Natural killer cell (primary cell): ENCODE measurements around the gene DSTYK. TPM values are rescaled to one million over a fixed set of nuclear protein-coding genes. Genes with fewer than 3 reads are reported as not detected.
A peak's percentile ranks its signal among the peaks of the same experiment; 100 is the strongest.

Experiments used
- ATAC-seq, 3 donors: fragments of 150-1000 bp in 2 of 3; fragments of 200-7000 bp in 1 of 3; cut with Tn5 transposase; 1 replicate in 1 of 3; 2 replicates in 2 of 3; pipeline ENCODE4 v1.10.0; 2021; ENCODE audit warnings: mild to moderate bottlenecking in 2 of 3, moderate library complexity in 2 of 3
- DNase-seq, 2 donors: peaks; one replicate each; pipeline versions ENCODE4 v3.0.0 to v3.0.0-alpha.2; 2013 to 2021; ENCODE audit warnings: mixed read lengths in 1 of 2
- H3K27ac ChIP-seq: one replicate; pipeline ENCODE4 v1.5.1; 2013; ENCODE audit warnings: mild to moderate bottlenecking, low read length
- H3K27me3 ChIP-seq: one replicate; pipeline ENCODE4 v1.6.1; 2013; ENCODE audit warnings: low read length; ENCODE audit not compliant: control insufficient read depth, insufficient read depth
- H3K36me3 ChIP-seq: one replicate; pipeline ENCODE4 v1.6.1; 2013; ENCODE audit warnings: low read length; ENCODE audit not compliant: control insufficient read depth, insufficient read depth
- H3K4me1 ChIP-seq: one replicate; pipeline ENCODE4 v1.6.1; 2013; ENCODE audit warnings: low read length; ENCODE audit not compliant: control insufficient read depth, insufficient read depth
- H3K4me3 ChIP-seq: one replicate; pipeline ENCODE4 v1.5.1; 2013; ENCODE audit warnings: low read length
- H3K9me3 ChIP-seq: one replicate; pipeline ENCODE4 v1.6.1; 2013; ENCODE audit warnings: low read length; ENCODE audit not compliant: control insufficient read depth, insufficient read depth
- H3K27ac Mint-ChIP-seq, 2 donors: one replicate each; pipeline ENCODE4 v1.8.0; 2022; ENCODE audit warnings: mild to moderate bottlenecking in 2 of 2, mixed read lengths in 2 of 2, moderate library complexity in 1 of 2
- H3K27me3 Mint-ChIP-seq, 2 donors: one replicate each; pipeline ENCODE4 v1.8.0; 2022; ENCODE audit warnings: low read depth in 2 of 2, mixed read lengths in 2 of 2
- H3K36me3 Mint-ChIP-seq: one replicate; pipeline ENCODE4 v1.8.0; 2022; ENCODE audit warnings: mixed read lengths
- H3K4me1 Mint-ChIP-seq, 2 donors: one replicate each; pipeline ENCODE4 v1.8.0; 2022; ENCODE audit warnings: mixed read lengths in 2 of 2
- H3K4me3 Mint-ChIP-seq: one replicate; pipeline ENCODE4 v1.8.0; 2022; ENCODE audit warnings: mild to moderate bottlenecking, moderate library complexity, mixed read lengths
- H3K9me3 Mint-ChIP-seq, 2 donors: one replicate each; pipeline ENCODE4 v1.8.0; 2022; ENCODE audit warnings: mixed read lengths in 2 of 2
- CTCF ChIP-seq: fragments of 200-600 bp; IDR thresholded peaks from one replicate; pipeline ENCODE4 v1.8.0; 2022; ENCODE audit warnings: antibody characterized with exemption
- WGBS: methylation state at CpG from one replicate; pipeline ENCODE4 v1.1.7; 2013; ENCODE audit warnings: missing lambda C conversion rate; ENCODE audit not compliant: insufficient coverage; 5-methylcytosine and 5-hydroxymethylcytosine counted together
- intact Hi-C: fragments of 100-400 bp; cut with micrococcal nuclease; formaldehyde crosslinking; loops from one replicate; pipeline ENCODE4 v1.14.2; 2022
- total RNA-seq, 4 donors: library from RNA; stranded (reverse); fragments of 120-200 nt in 1 of 4; gene quantifications; one replicate each; pipeline versions ENCODE4 v1.2.3 to v1.2.4, GENCODE V29; 2013 to 2022

The DSTYK gene
- total RNA-seq, 3 donors from 2014 or later (not counting 1 experiment from before 2014, with no cell fraction given) = 9.9 to 17.5 (median 14.9) TPM

- H3K4me1 ChIP-seq = peaks cover 4% of the 10 kb centered on the region
- no peaks in the 10 kb centered on the region for H3K9me3 ChIP-seq
- Mint-ChIP-seq H3K4me3 (no peak overlapping the region), H3K36me3 (no peaks in the 10 kb centered on the region), H3K4me1 (peaks cover 3 to 4% of the 10 kb centered on the region in 2 donors), H3K27me3 (no peaks in the 10 kb centered on the region), H3K9me3 (no peaks in the 10 kb centered on the region), H3K27ac (no peak overlapping the region)
- ATAC-seq = no peak
- no peak for TF ChIP-seq CTCF
- H3K27ac ChIP-seq = no peak overlapping the region
- WGBS = 98% methylated on average over 3 of the region's 3 CpGs
- H3K4me3 ChIP-seq = no peak overlapping the region
- no peak for DNase-seq
- intact Hi-C loops = no loop called here
- H3K27me3 ChIP-seq = no peaks in the 10 kb centered on the region
- no peaks in the 10 kb centered on the region for H3K36me3 ChIP-seq
These were observed 83.9 kb downstream of the DSTYK start for GRCh38 chr1:205127646-205128045.

DNA sequence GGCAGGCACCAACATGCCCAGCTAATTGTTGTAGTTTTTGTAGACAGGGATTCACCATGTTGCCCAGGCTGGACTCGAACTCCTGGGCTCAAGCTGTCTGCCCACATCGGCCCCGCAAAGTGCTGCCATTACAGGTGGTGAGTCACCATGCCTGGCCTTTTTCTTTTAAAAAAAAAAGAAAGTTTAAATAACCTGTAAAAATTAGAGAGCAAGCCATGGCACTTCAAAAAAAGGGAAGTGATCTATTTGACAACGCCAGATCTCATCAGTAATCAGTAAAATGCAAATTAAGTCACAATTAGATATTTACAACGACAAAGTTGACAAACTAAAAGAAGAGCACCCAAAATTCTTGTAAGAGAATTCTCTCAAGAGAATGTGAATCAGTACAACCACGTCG is 86.8 kb downstream of the DSTYK start:
- Mint-ChIP-seq H3K9me3 (no peaks in the 10 kb centered on the region), H3K27me3 (no peaks in the 10 kb centered on the region), H3K27ac (no peak overlapping the region), H3K4me3 (no peak overlapping the region), H3K4me1 (peaks cover 30 to 31% of the 10 kb centered on the region in 2 donors), H3K36me3 (no peaks in the 10 kb centered on the region)
- Histone ChIP-seq H3K27me3 (no peaks in the 10 kb centered on the region), H3K9me3 (no peaks in the 10 kb centered on the region), H3K36me3 (no peaks in the 10 kb centered on the region), H3K4me1 (peaks cover 11% of the 10 kb centered on the region), H3K27ac (no peak overlapping the region), H3K4me3 (no peak overlapping the region)
- ATAC-seq (no peak), DNase-seq (no peak)
- 84% methylated on average over 5 of the region's 7 CpGs for WGBS
- intact Hi-C loops = loop anchor here (5.0 kb wide), 1 partner anchor 188 kb away; no protein-coding TSS in a partner anchor
- no peak for TF ChIP-seq CTCF

GRCh38 chr1:205122489-205122882 is 89.0 kb downstream of the DSTYK start:
- ATAC-seq = no peak
- peak overlapping the region; percentile 99 to 100 for H3K27ac Mint-ChIP-seq
- peaks cover 11% of the 10 kb centered on the region for H3K4me1 ChIP-seq

More at GRCh38 chr1:205122489-205122882, 89.0 kb downstream of the DSTYK start:
- Mint-ChIP-seq H3K4me1 (peaks cover 37 to 42% of the 10 kb centered on the region in 2 donors), H3K9me3 (no peaks in the 10 kb centered on the region), H3K4me3 (peak overlapping the region; percentile 100), H3K36me3 (no peaks in the 10 kb centered on the region), H3K27me3 (no peaks in the 10 kb centered on the region)
- DNase-seq = no peak
- Histone ChIP-seq H3K27ac (peak overlapping the region; percentile 94), H3K36me3 (no peaks in the 10 kb centered on the region), H3K27me3 (no peaks in the 10 kb centered on the region), H3K4me3 (peak overlapping the region; percentile 79), H3K9me3 (no peaks in the 10 kb centered on the region)
- intact Hi-C loops = loop anchor here (1.0 to 5.0 kb wide), 2 partner anchors 89 to 190 kb away; partner anchors contain the start of gene DSTYK
- peak; percentile 14 for TF ChIP-seq CTCF
- 5% methylated on average over 6 of the region's 9 CpGs for WGBS
